DOHH2 (cell line): Measurements from ENCODE around the gene DPP6.

Experiments
- H3F3A ChIP-seq: fragments of 200-600 bp; sonication (generic), shearing (Covaris generic); 2 replicates; pipeline ENCODE4 v1.6.0; 2016; ENCODE audit warnings: antibody characterized with exemption, mild to moderate bottlenecking; ENCODE audit not compliant: control insufficient read depth, insufficient read depth
- H3K27ac ChIP-seq: fragments of 200-600 bp; sonication (generic); 2 replicates; pipeline ENCODE4 v1.5.1; 2014; ENCODE audit warnings: low read depth, mild to moderate bottlenecking, low read length, moderate library complexity
- H3K27me3 ChIP-seq: fragments of 200-600 bp; sonication (generic); 2 replicates; pipeline ENCODE4 v1.6.1; 2014; ENCODE audit warnings: mild to moderate bottlenecking, low read length, mixed read lengths; ENCODE audit not compliant: control insufficient read depth
- H3K36me3 ChIP-seq: fragments of 200-600 bp; sonication (generic); 2 replicates; pipeline ENCODE4 v1.6.1; 2014; ENCODE audit warnings: mild to moderate bottlenecking, low read length, moderate library complexity, mixed read lengths; ENCODE audit not compliant: control insufficient read depth
- H3K4me1 ChIP-seq: fragments of 200-600 bp; sonication (generic); 2 replicates; pipeline ENCODE4 v1.6.1; 2014; ENCODE audit warnings: mild to moderate bottlenecking, low read length, mixed read lengths; ENCODE audit not compliant: control insufficient read depth
- H3K4me2 ChIP-seq: fragments of 200-600 bp; sonication (generic); 2 replicates; pipeline ENCODE4 v1.6.0; 2014; ENCODE audit warnings: mild to moderate bottlenecking, low read length, moderate library complexity
- H3K4me3 ChIP-seq: fragments of 200-600 bp; sonication (generic); 2 replicates; pipeline ENCODE4 v1.5.1; 2014; ENCODE audit warnings: mild to moderate bottlenecking, low read length, mixed read lengths
- H3K79me2 ChIP-seq: fragments of 200-600 bp; sonication (generic); 2 replicates; pipeline ENCODE4 v1.6.1; 2014; ENCODE audit warnings: mild to moderate bottlenecking, low read length, mixed read lengths; ENCODE audit not compliant: control insufficient read depth
- H3K9me2 ChIP-seq: fragments of 200-600 bp; sonication (generic); replicated peaks from 2 replicates; pipeline ENCODE4 v1.6.1; 2014; ENCODE audit warnings: mild to moderate bottlenecking, low read length, mixed read lengths; ENCODE audit not compliant: control insufficient read depth
- H3K9me3 ChIP-seq: fragments of 200-600 bp; sonication (generic); 2 replicates; pipeline ENCODE4 v1.6.1; 2014; ENCODE audit warnings: antibody characterized with exemption, low read length, mixed read lengths; ENCODE audit not compliant: control insufficient read depth, insufficient read depth
- H4K20me1 ChIP-seq: fragments of 200-600 bp; sonication (generic); 2 replicates; pipeline ENCODE4 v1.6.0; 2014; ENCODE audit warnings: low read depth, mild to moderate bottlenecking, antibody characterized with exemption, low read length, moderate library complexity; ENCODE audit not compliant: control insufficient read depth, insufficient read depth
- EZH2phosphoT487 ChIP-seq: fragments of 200-600 bp; sonication (generic); IDR thresholded peaks from 2 replicates; pipeline ENCODE4 v1.6.1; 2017; ENCODE audit warnings: borderline replicate concordance, mild to moderate bottlenecking, antibody characterized with exemption, low read length, moderate library complexity, mixed read lengths
- TF ChIP-seq, protein P1 (sequence below): fragments of 200-600 bp; sonication (generic); IDR thresholded peaks from one replicate; pipeline ENCODE4 v1.5.1; 2014; ENCODE audit warnings: antibody characterized with exemption, mild to moderate bottlenecking, low read depth, low read length; ENCODE audit not compliant: poor library complexity, severe bottlenecking

DPP6 gene

GRCh38 chr7:154726368-154726767, 674.2 kb downstream of the DPP6 start:
- Histone ChIP-seq H3K79me2 (no peaks in the 10 kb centered on the region), H4K20me1 (no peaks in the 10 kb centered on the region), H3K9me2 (no peaks in the 10 kb centered on the region), H3K27ac (no peak overlapping the region), H3K9me3 (peaks cover 23% of the 10 kb centered on the region), H3K4me2 (no peak overlapping the region), H3K4me3 (no peak overlapping the region), H3K36me3 (no peaks in the 10 kb centered on the region), H3F3A (no peaks in the 10 kb centered on the region), H3K4me1 (no peaks in the 10 kb centered on the region), H3K27me3 (no peaks in the 10 kb centered on the region)
- TF ChIP-seq, protein P1, sequence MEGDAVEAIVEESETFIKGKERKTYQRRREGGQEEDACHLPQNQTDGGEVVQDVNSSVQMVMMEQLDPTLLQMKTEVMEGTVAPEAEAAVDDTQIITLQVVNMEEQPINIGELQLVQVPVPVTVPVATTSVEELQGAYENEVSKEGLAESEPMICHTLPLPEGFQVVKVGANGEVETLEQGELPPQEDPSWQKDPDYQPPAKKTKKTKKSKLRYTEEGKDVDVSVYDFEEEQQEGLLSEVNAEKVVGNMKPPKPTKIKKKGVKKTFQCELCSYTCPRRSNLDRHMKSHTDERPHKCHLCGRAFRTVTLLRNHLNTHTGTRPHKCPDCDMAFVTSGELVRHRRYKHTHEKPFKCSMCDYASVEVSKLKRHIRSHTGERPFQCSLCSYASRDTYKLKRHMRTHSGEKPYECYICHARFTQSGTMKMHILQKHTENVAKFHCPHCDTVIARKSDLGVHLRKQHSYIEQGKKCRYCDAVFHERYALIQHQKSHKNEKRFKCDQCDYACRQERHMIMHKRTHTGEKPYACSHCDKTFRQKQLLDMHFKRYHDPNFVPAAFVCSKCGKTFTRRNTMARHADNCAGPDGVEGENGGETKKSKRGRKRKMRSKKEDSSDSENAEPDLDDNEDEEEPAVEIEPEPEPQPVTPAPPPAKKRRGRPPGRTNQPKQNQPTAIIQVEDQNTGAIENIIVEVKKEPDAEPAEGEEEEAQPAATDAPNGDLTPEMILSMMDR = no peak
- no peak for TF ChIP-seq EZH2phosphoT487

DNA sequence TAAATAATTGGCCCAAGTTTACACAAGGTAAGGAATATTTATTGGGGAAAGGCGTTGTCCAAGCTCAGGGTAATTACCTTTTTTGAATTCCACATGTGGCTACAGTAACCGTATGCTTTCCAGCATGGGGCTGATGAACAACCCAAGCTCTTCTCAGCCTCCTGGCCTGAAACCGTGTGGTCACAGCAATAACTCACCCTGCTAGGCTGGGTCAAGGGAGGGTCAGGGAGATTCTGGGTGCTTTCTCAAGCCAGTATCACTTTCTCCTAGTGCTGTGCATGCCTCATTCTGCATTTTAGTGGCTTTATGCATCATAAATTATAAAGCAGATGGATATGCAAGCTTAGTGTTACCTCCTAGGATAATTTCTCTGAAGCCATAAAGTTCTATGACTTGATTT, 676.9 kb downstream of the DPP6 start:
- H3K79me2 ChIP-seq = no peaks in the 10 kb centered on the region
- H3K9me3 ChIP-seq = peaks cover 23% of the 10 kb centered on the region
- H3K9me2 ChIP-seq = no peaks in the 10 kb centered on the region
- H3K4me2 ChIP-seq = no peak overlapping the region
- H4K20me1 ChIP-seq = no peaks in the 10 kb centered on the region
- H3K27ac ChIP-seq = no peak overlapping the region
- H3K36me3 ChIP-seq = no peaks in the 10 kb centered on the region
- no peaks in the 10 kb centered on the region for H3F3A ChIP-seq
- H3K4me3 ChIP-seq = no peak overlapping the region
- no peaks in the 10 kb centered on the region for H3K27me3 ChIP-seq
- TF ChIP-seq, protein P1 = no peak
- no peak for TF ChIP-seq EZH2phosphoT487
- no peaks in the 10 kb centered on the region for H3K4me1 ChIP-seq

DNA sequence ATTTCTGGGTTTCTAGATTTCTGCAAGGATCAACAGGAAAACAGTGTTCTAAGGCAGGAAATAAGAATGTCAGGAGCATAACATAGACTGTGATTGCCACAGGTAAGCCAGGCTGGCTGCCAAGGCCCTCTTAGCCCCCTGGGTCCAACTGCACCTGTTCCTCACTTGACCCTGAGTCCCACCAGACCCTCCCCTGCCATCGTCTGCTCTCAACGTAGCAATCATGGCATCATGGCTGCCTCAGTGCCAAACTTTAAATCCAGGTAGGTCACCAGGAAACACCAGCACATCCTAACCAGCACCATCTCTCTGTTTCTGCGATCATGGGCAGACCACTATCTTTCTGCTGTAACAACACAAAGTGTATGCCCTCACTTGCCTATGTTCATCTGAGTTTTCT, 683.6 kb downstream of the DPP6 start:
- H3K4me1 ChIP-seq = no peaks in the 10 kb centered on the region

More for the DNA sequence above, 683.6 kb downstream of the DPP6 start:
- Histone ChIP-seq H3K36me3 (no peaks in the 10 kb centered on the region), H4K20me1 (no peaks in the 10 kb centered on the region), H3F3A (no peaks in the 10 kb centered on the region), H3K4me3 (no peak overlapping the region), H3K9me2 (no peaks in the 10 kb centered on the region), H3K27ac (no peak overlapping the region), H3K27me3 (no peaks in the 10 kb centered on the region), H3K79me2 (no peaks in the 10 kb centered on the region), H3K9me3 (no peaks in the 10 kb centered on the region), H3K4me2 (no peak overlapping the region)
- TF ChIP-seq, protein P1 = no peak
- no peak for TF ChIP-seq EZH2phosphoT487
